GM18870 (cell line): ENCODE results near the gene COL4A1.
A peak's percentile ranks its signal among the peaks of the same experiment; 100 is the strongest.

Source experiments
- ATAC-seq: cut with Tn5 transposase; IDR thresholded peaks from one replicate; pipeline ENCODE4 v1.9.1; 2021; ENCODE audit warnings: moderate library complexity; ENCODE audit not compliant: unreplicated experiment

Gene COL4A1

DNA sequence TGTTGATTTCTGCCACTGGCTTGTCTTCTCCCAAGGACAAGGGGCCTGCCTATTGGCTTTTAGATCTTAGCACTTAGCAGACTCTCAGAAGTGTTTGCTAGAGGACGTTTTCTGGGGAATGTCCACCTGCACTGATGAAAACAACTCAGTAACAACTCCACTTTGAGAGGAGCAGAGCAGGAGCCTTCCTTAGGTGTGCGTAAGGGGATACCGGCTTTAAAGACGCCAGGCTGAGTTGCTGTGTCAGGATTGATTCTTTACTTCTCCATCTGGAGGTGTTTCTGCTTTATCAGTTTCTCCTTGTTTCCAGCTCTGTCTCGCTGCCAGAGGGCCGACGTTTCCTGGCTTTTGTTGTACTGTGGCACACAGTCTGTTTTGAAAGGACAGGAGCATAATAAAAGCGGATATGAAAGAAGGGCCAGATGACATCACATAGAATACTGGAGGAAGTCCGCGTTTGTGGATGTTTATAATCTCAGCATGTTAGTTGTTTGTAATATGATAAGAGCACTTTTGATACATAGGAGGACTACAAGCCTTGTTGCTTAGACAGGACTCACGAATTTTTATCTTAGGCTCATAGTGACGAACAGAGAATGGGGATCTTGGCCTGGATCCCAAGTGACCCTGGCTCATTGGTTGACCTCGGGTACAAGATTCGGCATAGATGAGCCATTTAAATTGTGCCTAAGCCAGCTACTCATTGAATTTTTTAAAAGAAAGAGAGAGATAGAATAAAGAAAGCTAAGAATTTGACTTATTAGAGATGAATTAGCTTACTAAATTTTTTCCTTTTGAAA is 34.7 kb upstream of the COL4A1 start:
- ATAC-seq: peak; percentile 65

- ATAC-seq: peak; percentile 35
These were observed 34.0 kb upstream of the COL4A1 start for GRCh38 chr13:110340812-110341444.

DNA sequence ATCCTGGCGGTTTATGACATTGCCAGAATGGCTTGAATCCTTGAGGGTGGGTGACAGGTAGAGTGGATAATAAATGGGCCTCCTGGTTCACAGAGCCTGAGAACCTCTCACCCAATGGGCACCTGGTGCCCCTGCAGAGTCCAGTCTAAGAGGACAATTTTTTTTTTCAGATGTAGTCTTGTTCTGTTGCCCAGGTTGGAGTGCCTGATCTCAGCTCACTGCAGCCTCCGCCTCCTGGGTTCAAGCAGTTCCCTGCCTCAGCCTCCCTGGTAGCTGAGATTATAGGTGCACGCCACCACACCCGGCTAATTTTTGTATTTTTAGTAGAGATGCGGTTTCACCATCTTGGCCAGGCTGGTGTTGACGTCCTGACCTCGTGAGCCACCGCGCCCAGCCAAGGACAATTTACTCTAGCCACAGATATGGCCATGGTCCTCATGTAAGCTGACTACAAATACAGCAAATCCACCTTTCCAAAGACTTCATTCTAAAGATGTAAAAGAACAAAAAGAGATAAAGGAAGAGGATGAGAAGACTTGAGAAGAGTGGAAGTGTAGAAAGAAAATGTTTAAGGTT is 33.1 kb upstream of the COL4A1 start:
- ATAC-seq: no peak

DNA sequence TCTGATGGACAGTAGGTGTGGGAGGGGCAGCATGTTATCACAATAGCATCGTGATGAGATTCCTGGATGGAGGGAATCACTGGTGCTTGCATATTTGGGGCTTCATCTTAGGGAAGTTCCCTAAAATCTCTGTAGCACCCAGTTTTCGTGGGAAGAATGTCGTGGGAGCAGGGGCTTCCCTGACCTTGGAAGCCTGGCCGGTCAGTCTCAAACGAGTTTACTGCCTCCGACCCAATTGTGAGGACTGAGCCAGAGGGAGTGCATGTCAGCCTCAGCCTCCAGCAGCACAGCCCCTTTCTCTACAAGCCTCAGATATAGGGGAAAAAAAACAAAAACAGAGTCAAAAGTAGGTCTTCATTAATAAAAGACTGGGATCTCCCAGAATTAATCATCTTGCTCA is 32.3 kb upstream of the COL4A1 start:
- ATAC-seq: no peak

GRCh38 chr13:110338441-110339101 is 31.6 kb upstream of the COL4A1 start:
- no peak for ATAC-seq

DNA sequence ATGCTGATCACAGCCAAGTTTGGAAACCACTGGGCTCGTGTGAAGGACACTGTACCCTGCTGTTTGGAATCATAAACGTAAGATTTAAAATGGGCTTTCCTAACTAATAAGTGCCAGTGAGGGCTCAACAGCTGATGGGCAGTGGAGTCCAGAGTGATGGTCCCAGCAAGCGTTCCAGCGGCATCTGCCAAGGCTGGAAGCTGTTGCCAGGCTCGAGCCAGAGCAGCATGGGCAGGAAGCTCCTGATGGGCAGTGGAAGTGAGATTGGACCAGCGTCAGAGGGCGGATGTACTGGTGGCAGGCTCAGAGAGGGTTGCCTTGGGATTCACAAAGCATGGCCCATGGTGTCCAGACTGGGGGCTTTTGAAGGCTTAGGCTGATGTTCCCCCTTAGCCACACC is 30.3 kb upstream of the COL4A1 start:
- ATAC-seq: no peak

- ATAC-seq: no peak
These were observed 29.7 kb upstream of the COL4A1 start for GRCh38 chr13:110336681-110337080.

GRCh38 chr13:110336108-110336507 is 29.2 kb upstream of the COL4A1 start:
- ATAC-seq: no peak

DNA sequence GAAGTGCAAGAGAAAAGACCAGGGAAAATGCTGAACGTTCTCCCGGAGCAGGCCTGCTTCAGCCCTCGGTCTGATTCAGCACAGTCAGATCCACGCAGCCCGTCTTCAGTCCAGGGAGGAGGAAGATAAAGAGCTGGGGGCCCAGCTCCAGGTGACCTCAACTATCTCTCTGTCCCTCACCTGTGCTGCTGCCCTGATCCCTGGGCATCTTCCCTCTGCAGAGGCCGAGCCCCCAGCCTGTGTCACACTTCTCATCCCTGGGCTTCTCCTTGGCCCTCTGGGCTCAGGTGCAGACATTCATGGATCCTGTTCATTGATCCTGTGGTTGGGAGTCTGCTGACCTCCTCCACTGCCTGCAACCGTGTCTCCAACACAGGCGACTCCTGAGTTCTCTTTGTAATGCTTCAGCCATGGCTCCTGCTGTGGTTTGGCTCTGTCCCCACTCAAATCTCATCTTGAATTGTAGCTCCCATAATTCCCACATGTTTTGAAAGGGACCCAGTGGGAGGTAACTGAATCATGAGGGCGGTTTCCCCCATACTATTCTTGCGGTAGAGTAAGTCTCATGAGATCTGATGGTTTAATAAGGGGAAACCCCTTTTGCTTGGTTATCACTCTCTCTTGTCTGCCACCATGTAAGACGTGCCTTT is 28.0 kb upstream of the COL4A1 start:
- no peak for ATAC-seq

DNA sequence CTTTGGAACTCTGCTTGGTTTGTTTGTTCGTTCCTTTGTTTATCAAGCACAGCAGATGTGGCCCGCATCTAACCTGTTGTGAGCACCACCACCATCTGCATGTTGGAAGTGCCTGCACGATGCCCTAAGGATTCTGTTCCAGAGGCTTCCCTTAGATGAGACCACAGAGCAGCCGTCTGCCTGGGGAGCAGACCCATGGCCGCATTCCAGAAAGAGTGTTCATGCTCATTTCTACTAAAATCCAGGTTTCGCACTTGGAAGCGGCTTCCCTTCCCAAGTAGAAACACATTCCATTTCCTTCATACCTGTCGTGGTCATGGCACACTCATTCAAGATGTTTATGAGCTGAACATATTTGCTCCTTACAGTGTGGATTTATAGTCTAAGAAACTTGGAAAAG is 27.3 kb upstream of the COL4A1 start:
- no peak for ATAC-seq

- ATAC-seq: no peak
These were observed 26.9 kb upstream of the COL4A1 start for GRCh38 chr13:110333837-110334236.

- ATAC-seq: no peak
These were observed 25.8 kb upstream of the COL4A1 start for GRCh38 chr13:110332750-110333149.

GRCh38 chr13:110331362-110331761 is 24.4 kb upstream of the COL4A1 start:
- ATAC-seq: no peak

- no peak for ATAC-seq
These were observed 23.6 kb upstream of the COL4A1 start for GRCh38 chr13:110330491-110331011.

- ATAC-seq: no peak
These were observed 23.0 kb upstream of the COL4A1 start for GRCh38 chr13:110329798-110330461.

DNA sequence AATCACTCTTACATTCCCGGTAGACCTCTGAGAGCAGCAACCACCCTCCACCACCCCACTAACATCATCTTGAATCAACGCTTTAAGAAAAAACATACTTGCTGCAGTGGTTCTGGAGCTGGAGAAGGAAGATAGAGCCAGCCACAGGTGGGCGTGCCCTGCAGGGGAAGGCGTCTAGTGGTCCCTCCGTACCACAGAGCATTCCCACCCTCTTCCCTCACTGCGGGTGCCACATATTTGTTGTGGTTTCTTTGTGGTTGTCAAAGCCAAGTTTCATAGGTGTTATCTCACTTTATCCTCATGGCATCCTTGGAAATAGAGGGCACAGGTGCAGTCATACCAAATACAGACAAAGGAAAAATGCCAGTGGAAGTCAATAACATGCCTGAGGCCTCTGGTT is 22.3 kb upstream of the COL4A1 start:
- ATAC-seq: no peak

GRCh38 chr13:110328573-110328972 is 21.6 kb upstream of the COL4A1 start:
- no peak for ATAC-seq

GRCh38 chr13:110327051-110327721 is 20.2 kb upstream of the COL4A1 start:
- no peak for ATAC-seq

DNA sequence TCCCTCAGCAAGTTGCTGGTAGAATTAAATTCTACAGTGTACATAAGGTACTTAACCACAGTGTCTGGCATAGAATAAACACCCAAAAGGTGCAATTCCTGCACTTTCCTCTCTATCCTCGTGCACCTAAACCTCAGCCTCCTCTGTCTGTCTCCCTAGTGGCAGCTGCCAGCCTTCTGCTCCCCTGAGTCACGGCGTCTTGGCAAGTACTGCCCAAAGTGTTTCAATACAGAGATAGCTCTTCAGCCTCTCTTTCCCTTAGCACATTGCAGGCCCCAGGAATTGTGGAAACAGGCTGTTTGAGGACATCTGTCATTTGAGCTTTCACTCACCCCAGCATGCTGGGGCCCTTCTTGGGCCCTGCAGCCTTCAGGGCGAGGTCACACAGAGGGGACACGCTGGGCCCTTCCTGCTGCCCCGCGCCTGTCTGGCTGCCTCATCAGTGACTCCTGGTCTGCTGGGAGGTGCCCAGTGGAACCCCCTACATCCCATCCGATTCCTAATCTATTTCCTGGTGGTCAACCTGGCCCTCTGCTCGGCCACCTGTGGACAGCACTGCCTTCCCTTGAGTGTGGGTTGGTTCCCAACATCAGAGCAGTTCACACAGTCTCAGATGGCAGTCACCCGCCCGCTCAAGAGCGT is 19.4 kb upstream of the COL4A1 start:
- no peak for ATAC-seq
